NK-92 treated with Interleukin-12 subunit alpha and Interleukin-12 subunit beta, amount 100 ng/mL, for 24 hours (cell line): ENCODE data around the gene BRSK2.
"Not testable (repeated sequence)": the region's sequence is repeated elsewhere in the genome, so short reads cannot be mapped to it uniquely, and the experiment has no call there.

Source experiments
- DNase-seq: peaks from one replicate; lab custom pipeline; 2025; lab: John Stamatoyannopoulos, UW

Gene BRSK2

DNA sequence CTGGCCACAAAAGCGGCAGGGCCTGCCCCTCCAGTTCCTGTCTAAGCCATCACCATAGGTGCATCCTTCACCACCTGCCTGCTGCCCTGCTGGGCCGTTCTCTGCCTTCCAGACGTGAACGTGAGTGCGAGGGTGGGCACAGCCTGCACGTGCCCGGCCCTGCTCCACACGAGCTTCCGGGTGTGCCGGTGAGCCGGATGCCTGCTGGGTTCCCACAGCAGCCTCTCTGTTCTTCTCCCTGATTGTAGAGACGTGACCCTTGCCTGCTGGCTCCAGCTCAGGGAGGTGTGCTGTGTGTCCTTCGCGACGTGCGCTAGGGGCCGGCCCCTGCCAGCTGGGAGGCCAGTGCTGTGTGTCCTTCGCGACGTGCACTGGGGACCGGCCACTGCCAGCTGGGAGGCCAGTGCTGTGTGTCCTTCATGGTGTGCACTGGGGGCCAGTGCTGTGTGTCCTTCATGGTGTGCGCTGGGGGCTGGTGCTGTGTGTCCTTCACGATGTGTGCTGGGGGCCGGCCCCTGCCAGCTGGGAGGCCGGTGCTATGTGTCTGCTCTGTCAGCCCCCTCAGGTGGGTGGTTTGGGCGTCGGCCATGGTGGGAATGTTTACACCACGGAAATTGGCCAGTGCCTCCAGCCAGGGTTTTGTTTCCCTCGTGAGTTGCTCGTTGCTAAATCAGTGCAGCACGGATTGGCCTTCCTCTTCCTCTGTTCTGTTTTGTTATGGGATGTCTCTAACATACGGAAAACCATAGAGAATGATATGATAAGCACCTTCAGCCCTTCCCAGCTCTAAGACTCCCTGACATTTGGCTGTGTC, 35.4 kb upstream of the BRSK2 start:
- no peak for DNase-seq

DNA sequence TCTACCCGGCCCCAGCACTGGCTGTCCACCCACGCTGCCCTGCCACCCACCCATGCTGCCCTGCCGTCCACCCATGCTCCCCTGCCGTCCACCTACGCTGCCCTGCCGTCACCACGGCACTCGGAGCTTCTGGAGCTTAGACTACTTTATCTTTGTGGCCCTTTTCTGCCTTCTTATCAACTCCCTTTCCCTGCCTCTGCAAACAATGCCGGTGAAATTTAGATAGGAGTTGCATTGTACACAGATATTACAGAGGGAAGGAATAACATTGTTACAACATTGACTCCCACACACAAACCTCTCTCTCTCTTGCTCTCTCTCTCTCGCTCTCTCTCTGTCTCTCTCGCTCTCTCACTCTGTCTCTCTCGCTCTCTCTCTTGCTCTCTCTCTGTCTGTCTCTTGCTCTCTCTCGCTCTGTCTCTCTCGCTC, 33.7 kb upstream of the BRSK2 start:
- no peak for DNase-seq

DNA sequence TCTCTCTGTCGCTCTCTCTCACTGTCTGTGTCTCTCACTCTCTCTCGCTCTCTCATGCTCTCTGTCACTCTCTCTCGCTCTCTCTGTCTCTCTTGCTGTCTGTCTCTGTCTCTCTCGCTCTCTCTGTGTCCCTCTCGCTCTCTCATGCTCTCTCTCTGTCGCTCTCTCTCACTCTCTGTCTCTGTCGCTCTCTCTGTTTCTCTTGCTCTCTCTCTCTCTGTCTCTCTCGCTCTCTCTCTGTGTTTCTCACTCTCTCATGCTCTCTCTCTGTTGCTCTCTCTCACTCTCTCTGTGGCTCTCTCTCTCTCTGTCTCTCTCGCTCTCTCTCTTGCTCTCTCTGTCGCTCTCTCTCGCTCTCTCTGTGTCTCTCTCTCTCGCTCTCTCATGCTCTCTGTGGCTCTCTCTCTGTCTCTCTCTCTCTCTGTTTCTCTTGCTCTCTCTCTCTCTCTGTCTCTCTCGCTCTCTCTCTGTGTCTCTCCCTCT, 33.2 kb upstream of the BRSK2 start:
- no peak for DNase-seq

DNA sequence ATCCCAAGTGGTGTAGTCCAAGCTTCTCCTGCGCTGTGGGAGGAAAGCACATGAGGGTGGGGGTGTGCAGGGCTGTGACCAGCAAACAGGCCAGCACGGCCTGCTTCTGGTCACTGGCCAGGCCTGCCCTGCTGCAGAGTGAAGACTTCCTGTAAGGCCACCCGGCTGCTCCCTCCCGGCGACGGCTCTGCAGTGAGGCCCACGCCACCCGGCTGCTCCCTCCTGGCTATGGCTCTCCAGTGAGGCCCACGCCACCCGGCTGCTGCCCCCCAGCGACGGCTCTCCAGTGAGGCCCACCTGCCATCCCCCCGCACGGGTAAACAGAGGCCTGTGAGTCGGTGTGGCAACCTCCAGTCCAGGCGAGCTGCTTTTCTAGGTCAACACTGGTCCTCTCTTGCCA, 31.4 kb upstream of the BRSK2 start:
- DNase-seq = no peak

DNA sequence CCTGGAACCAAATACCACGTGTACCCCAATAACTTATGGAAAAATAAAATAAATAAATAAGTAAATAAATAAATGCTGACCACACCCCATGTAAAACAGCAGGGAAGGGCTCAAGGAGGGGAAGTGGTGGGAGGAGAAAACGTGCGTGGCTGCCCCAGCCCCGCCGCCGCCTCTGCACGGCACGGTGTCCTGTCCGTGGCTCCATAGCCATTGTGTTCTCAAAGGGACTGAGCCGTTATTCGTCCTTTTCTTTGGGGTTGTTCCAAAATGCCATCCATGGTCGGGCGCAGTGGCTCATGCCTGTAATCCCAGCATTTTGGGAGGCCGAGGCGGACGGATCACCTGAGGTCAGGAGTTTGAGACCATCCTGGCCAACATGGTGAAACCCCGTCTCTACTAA, 30.8 kb upstream of the BRSK2 start:
- not testable (repeated sequence) for DNase-seq

DNA sequence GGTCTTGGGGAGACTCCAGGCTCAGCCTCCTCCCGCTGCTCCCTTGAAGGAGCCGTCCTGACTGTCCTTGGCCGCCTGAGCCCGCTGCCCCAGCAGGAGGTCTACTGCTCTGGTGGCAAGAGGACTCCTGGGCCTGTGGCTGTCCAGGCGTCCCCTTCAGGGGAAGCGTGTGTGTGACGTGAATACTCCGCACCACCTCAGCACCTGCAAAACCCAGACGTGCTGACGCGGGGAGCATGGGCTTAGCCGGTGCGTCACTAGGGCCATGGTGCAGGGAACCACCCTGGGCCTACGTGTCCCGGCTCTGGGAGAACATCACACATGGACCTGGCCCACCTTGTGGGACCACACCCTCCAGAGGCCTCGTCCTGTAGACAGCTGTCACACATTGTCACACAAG, 30.2 kb upstream of the BRSK2 start:
- DNase-seq = no peak

DNA sequence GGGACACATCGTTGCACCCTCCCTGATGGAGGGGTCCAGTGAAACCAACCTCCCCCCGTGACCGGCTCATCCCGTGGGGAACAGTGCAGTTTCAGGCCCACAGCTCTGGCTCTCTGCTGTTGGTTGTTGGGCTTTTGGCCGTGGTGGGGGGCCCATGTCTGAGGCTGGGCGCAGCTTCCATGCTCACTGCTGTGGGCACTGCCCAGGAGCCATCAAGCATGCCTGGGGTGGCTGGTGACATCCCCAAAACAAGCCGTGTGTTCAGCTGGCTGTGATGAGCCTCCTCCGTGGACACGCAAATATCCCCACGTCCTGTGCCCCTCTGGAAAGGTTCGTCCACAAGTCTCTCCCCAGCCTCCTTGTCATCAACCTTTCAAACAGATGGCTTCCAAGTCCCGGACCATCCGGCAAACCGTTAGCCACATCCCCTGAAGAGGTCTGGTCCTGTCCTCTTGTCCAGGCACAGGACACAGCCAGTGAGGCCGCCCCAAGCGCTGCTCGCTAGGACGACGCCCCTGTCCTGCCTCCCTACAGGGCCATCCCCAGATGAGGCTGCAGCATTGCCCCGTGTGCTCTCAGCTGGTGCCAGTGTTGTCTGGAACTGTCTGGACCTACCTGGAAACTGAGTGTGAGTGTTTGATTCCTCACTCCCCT, 29.4 kb upstream of the BRSK2 start:
- DNase-seq = no peak

DNA sequence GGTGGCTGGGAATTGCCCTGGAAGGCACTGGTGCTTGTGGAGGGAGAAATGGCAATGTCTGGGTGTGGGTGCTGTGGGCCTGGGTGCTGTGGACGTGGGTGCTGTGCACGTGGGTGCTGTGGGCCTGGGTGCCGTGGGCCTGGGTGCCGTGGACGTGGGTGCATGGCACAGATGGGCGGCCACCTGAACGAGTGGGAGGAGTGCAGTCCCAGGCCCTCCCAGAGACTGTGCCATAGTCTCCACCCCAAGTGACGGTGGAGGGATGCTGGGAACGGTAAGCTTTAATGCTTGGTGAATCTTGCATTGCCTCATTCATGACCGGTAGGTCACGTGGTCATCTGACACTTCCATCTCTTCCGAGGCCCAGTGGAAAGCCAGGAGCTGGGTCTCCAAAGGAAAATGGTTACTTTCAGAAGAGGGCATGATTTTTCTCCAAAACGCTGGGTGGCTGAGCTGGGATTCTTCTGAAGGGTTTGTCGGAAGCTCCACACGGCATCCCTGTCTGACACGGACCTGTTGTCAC, 28.8 kb upstream of the BRSK2 start:
- DNase-seq = no peak

DNA sequence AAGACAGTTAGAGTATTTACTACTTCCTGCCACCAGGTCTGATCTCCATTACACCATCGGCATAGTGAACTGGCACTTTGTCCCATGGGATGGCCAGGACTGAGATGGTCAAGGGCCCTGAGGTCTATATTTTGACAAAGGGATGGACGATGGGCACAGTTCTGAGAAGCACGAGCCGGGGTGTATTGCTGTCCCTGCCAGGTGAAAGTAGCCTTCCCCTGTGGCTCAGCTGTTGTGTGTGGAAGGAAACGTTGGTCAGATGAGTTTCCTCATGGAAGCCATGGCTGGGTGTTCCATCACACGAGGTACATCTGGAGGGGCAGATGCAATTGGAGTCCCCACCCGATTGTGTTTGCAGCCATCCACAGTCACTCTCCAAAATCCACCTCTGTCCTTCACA, 27.9 kb upstream of the BRSK2 start:
- DNase-seq = no peak

DNA sequence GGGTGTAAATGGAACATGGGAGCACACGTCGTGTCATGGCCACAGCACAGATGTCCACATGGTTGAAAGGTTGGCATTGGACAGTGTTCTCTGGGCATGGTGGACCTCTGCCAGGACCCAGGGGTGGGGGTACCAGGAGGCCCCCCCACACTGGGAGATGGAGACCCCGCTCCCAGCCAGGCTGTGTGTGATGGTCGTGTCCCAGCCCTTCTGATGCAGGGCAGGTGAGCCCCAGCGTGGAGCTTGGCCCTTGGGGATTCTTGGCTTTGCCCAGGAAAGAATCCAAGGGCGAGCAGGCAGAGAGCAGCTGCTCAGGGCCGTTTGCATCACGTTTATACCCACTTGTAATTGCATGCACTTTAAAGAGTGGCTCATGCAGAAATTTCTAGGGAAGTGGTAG, 22.0 kb upstream of the BRSK2 start:
- DNase-seq = no peak

DNA sequence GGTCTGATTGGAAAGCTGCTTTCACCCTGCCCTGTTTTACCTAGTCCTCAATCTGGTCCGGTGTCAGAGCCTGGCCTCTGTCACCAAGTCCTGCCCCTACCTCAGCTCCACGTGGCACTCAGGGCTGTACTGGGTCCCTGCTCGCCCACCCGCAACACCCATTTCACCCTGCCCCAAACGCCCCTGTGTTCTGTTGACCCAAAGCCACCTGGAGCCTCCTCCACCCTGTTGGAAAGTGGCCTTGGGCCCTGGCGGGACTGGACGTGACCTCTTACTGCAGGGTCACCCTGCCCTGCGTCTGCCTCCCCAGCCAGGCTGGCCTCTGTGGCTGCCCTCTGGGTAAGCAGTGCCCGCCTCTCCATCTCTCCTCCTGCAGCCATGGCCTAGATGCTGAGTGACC, 21.5 kb upstream of the BRSK2 start:
- DNase-seq = no peak

DNA sequence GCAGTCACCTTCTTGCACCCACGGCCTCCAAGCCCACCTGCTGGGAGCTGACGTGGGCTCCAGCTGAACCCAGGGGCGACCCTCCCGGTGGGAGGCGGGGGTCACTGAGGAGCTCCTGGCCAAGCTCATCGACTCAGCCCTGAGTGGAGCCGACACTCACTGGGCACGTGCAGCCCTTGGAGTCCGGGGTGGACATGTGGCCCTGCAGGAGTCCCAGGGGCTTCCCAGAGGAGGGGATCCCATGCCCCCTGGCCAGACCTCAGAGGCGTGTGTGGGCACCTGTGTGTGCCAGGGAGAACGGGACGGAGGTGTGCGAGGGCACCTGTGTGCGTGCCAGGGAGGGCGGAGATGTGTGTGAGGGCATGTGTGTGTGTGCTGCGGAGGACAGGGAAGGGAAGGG, 20.8 kb upstream of the BRSK2 start:
- no peak for DNase-seq

DNA sequence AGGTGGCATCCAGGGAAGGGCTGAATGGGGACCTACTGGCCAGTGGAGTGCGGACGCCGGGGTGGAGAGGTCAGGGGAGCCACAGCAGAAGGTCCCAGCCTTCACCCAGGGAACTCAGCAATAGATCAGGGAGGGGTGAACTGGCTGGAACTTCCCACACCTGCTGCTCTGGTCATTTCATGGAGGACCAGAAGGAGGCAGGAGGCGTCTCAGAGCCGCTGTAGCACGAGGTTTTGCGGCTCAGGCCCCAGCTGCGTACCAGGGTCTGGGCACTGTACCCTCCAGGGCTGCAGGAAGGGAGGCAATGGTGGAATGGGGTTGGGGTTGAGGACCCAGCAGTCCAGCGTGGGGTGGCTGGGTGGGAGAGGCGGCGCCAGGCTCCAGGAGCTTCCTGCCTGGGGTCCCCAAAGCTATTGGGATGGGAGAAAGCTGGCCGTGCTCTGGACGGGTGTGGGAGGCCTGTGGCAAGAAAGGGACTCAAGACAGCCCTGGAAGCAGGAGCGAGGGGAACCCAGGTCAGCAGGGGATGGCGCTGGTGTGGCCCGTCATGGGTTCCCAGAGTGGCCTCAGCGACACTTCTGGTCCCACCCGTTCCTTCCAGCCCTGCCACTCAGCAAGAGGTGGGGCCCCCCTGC, 20.2 kb upstream of the BRSK2 start:
- no peak for DNase-seq

DNA sequence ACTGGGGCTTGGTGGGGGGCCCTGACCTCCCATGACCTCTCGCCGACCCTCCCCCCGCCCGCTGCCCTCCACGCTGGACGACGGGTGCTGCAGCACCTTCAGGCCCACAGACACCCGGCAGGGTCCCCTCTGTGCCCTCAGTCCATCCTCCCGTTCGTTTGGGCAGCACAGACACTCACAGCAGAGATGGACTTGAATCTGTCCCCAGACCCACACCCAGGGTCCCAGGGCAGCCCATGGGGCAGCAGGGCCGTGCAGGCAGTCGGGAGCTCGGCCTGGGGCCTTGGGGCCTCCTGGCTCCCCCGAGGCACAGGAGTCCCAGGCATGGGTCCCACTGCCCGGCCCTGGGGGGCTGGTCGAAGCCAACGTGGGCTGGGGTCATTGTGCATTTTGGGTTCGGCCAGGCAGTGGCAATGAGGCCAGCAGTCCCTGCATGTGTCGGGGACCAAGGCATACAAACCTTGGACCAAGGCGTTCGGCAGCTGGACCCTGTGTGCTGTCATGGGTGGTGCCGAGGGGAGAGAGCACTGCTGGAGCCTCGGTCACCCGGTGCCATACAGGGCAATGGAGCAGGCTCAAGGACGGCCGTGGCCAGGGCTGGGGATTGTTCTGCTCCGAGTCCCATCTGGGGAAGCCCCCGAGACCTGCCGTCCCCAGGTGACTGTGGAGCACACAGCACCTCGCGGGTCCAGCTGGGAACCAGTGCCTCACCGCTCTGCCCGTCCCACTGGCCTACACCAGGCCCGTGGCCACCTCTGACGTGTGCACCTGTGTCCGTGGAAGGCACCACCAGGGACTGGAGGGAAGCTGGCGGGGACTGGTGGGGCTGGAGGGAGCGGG, 19.3 kb upstream of the BRSK2 start:
- no peak for DNase-seq

DNA sequence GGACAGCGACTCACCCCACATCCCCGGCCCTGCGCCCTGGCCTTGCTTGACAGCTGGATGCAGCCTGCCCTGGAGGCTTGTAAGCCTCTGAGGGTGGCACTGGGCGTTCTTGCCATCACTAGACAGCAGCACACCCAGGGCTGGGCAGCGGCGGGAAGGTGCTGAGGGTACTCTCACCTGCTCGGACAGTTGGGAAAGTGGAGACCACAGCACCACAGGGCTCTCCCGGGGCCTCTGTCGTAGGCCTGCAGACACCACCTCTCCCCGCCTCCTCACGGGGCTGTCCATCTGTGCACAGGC, 18.8 kb upstream of the BRSK2 start:
- DNase-seq = no peak

DNA sequence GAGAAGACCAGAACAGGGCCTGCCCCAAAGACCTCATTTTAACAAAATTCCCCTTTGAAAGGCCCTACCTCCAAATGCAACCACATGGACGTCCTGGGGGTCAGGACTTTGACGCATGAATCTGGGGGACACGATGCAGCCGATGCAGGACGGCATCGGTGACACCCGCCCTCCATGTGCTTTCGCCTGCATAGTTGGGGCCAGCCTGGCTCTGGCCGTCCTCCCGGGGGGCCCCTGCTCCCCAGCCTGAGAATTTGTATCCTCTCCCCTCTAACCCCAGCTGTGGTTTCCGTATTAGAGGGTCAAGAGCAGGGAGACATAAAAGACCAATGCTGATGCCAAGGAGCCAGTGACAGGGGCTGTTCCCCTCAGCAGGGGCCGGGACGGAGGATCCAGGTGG, 18.4 kb upstream of the BRSK2 start:
- DNase-seq = no peak

DNA sequence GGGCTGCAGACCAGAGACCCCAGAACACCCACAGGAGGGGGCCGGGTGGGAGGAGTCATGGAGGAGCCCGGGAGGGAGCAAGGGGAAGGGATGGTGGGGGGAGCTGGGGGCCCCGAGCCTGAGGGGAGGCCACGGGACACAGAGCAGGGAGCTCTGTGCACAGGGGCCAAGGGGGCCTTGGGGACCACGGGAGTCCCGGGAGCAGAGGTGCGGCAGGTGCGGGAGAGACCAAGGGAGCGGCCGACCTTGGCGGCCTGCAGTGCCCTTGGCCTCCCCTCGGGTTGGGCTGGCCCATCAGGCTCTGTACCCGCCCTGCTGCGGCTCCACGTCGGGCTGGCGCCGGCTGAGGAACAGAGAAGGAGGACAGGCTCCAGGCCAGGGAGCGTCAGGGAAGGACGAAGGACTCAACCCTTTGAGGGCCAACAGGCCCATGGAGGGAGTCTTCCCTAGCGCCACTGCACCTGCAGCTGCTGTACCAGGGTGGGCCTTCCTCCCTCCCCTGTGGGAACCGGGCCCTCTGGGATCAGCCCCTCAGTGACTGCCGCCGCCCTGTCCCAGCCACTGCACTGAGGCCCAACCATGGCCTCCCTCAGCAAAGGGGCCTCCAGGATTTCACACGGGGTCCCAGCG, 17.8 kb upstream of the BRSK2 start:
- DNase-seq = no peak

DNA sequence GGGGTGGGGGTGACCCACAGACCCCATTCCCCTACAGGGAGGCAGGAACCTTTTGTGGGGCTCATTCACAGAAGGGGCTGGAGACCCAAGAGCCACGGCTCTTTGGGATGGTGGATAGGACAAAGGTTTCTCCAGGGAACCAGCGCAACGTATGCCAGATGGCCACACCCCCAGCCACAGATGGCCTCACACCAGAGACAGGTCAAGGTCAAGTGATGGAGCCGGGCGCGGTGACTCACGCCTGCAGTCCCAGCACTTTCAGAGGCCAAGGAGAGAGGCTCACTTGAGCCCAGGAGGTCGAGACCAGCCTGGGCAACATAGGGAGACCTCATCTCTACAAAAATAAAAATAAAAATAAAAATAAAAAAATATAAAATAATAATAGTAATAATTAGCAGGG, 17.1 kb upstream of the BRSK2 start:
- no peak for DNase-seq

DNA sequence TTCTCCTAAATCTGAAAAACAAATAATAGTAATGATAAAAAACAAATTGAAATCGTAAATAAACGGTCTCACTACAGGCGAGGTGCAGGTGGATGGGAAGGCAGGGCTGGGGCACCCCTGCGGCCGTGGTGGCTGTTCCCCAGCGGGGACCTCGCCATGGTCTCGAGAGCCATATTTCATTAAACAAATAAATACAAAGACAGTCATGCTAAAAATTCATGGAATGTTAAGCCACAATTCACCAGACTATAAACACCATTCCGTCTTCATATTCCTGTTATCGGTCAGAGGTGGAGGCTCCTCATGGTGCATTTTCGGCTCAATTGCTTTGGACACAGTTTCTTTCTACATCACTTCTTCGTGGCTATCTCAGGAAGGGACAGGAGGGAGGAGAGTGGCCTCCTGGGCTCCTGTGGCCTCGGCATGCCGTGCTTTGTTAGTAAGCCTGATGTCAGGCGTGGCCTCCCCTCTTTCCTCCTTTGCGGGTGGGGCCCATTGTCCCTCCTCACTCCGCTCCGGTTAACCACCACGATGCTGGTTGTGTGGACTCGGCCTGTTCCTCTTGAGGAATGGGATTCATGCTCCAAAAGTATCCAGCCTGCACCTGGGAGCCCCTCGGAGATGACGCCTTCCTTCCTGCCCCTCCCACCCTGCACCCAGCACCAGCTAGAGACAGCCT, 16.1 kb upstream of the BRSK2 start:
- DNase-seq = no peak

DNA sequence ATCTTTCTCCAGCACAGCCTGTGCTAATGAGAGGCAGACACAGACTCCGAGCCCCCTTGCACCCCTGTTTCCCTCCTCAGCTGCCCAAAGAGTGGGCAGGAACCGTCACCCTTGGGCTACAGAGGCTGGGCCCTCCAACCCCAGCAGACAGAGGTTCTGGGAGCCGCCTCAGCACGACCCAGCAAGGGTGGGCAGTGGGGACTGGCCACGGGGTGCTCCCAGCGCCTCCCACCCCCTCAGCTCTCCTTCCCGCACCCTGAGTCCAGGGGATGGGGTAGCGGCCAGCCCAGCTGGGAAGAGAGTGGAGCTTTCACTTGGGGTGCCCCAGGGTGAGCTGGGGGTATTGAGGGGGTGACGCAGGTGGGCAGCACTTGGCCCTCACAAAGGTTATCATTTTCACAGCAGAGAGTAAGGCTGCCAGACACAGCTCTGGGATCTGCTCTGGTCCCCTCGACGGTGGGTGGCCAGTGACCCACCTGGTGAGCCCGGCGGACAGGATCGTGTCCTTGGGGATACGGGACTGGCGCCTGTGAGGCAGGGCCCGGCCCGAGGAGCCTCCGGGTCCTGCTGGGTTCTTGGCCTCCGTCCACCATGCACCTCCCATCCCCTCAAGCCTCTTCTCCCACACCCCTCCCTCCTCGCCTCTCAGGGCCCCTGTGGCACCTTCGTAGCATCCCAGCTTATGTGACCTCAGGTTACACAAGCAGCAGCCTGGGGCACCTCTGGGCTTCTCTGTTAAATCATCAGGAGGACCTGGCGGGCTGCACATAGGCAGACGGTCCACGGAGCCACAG, 14.4 kb upstream of the BRSK2 start:
- no peak for DNase-seq

DNA sequence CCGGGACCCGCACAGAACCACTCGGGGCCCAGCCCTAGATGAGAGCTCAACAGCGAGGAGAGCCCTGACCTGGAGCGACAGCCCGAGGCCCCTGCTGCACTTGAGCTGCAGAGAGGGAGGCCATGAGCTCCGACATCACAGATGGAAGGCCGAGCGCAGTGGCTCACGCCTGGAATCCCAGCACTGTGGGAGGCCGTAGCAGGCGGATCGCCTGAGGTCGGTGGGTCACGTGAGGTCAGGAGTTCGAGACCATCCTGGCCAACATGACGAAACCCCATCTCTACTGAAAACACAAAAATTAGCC, 13.8 kb upstream of the BRSK2 start:
- DNase-seq = no peak
